Fibroblast of peridontal ligament (primary cell): ENCODE results near the gene DEPDC7.
A peak's percentile ranks its signal among the peaks of the same experiment; 100 is the strongest.

Experiments used
- DNase-seq: peaks from one replicate; pipeline ENCODE4 v3.0.0-alpha.2; 2010; ENCODE audit errors: extremely low read depth

The DEPDC7 gene

DNA sequence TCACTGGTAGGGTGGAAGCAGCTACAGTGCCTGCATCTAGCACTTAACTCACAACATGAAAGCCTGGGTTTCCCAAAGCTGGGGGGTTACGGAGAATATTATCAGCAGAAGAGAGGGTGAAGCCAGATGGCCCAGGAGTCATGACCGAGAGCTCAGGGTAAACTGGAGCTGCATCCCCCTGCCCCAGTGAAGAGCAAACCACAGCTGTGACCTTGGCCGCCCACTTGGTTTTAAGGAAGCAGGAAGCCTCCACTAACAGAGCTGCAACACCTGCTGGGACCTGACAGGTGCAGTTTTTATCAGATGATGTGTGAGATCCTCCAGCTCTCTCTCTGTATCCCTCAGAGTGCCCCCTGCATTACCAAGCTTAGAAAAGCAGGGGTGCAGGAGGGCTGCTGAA is 44.6 kb downstream of the DEPDC7 start:
- no peak for DNase-seq

DNA sequence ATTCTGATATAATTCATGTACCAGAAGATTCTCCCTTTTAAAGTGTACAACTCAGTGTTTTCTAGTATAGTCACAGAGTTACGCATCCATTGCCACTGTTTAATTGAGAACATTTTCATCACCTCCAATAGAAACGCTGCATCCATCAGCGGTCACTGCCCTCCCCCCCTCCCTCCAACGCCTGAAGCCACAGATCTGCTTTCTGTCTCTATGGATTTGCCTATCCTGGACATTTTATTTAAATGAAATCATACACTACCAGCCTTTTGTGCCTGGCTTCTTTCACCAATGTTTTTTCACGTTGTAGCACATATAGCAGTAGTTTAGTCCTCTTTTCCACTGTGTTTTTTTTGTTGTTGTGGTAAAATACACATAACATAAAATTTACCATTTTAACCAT is 46.5 kb downstream of the DEPDC7 start:
- peak; percentile 24 for DNase-seq

DNA sequence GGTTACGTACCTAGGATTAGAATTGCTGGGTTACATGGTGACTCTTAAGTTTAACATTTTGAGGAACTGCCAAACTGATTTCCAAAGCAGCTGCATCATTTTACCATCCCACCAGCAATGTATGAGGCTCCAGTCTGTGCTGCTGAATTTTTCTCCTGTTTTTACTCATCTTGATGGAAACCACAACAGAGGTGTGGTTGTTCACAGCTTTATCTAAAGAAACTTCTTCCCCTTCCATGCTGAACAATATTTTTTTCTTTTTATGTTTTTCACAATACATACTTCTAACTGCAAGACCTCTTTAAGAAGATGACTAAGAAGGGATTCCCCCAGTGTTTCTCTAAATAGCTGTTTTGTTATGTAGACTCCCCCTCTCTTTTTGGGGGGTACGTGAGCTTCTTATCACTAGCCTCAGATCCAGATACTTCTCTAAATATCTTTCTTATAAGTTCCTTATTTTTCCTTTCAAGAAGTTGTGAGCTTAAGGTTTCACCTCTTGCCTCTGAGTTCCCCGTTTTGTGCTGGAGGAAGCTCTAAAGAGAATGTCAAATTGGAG is 47.7 kb downstream of the DEPDC7 start:
- DNase-seq = peak; percentile 75

DNA sequence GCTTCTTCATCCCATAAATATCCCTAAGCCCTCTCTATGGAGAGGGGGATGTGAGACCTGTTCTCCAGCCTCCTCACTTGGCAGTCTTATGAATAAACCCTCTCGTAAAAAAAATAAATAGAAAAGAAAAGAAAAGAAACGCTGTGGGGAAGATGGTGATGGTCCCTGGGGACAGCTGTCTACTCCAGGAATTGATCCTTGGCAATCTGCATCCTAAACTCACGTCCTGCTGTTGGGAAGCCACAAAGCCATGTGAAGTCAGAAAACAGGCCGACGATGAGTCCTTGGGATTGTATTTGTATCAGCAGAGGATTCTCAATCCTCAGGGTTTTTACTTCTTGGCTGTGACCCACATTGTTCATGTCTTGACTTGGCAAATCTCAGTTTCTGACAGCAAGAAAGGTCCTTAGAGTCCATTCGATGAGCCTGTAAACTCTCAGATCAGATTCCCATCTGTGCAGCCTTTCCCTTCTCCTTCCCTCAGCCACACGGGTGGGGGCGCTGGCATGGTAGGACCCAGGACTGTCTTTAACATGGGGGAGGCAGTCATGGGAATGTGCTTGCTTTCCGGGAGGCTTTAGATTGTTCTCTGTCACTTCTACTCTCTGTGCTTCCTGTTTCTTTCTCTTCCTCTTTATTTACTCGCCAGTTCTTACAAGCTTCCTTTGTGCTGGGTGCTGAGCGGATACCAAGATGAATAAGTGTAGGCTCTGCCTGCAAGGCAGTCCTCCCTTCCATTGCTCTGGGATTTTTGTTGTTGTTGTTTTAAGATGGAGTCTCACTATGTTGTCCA is 48.6 kb downstream of the DEPDC7 start:
- peak; percentile 50 for DNase-seq

GRCh38 chr11:33064866-33065265 is 49.2 kb downstream of the DEPDC7 start:
- no peak for DNase-seq

- DNase-seq = peak; percentile 57
Observed at GRCh38 chr11:33065445-33066178, 49.9 kb downstream of the DEPDC7 start.

GRCh38 chr11:33067294-33067693 is 51.6 kb downstream of the DEPDC7 start:
- no peak for DNase-seq

- no peak for DNase-seq
Observed at GRCh38 chr11:33068611-33069340, 53.1 kb downstream of the DEPDC7 start.

- DNase-seq = no peak
Observed at GRCh38 chr11:33072465-33072864, 56.8 kb downstream of the DEPDC7 start.
